ENCODE data around the gene LYRM4. TPM values are rescaled to one million over a fixed set of nuclear protein-coding genes. Genes with fewer than 3 reads are reported as not detected.

LYRM4 gene
- total and polyA plus RNA-seq, 4 donors, result 15.2 to 23.2 (median 19.1) TPM

DNA sequence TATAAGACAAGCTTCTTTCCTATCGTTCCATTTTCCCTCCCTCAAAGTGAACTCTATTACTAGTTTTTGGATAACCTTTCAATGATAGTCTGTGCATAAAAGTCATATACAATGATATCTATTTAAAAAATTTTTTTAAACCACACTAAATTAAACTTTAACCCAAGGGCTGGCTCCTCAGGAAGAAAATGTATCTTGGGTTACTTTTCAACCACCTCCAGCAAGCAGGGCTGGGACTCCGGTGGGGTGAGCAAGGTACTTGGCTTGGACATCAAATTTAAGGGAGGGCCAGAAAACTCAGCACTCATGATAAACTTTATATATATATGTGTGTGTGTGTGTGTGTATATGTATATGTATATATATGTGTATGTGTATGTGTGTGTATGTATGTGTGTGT is 189.5 kb downstream of the LYRM4 start:
- DNase-seq (no peak), ATAC-seq (ENCODE audit: insufficient read depth, low FRiP score) (no peak)
- H3K36me3 ChIP-seq (ENCODE audit: control insufficient read depth in 4 of 4, insufficient read depth in 4 of 4, low read length in 4 of 4), result no peaks in the 10 kb centered on the region
- H3K4me3 ChIP-seq, result no peak overlapping the region
- H3K27me3 ChIP-seq (ENCODE audit: control insufficient read depth in 3 of 3, insufficient read depth in 3 of 3, low read length in 2 of 3), result no peaks in the 10 kb centered on the region
- peaks cover 0 to 9% (median 0%) of the 10 kb centered on the region in 4 donors for H3K9me3 ChIP-seq (ENCODE audit: control insufficient read depth in 4 of 4, insufficient read depth in 3 of 4, low read length in 3 of 4)
- no peak overlapping the region for H3K27ac ChIP-seq (ENCODE audit: low read depth in 1 of 2, low read length in 1 of 2)
- no peak overlapping the region for H3K9ac ChIP-seq (ENCODE audit: insufficient read depth in 1 of 2, low read length in 2 of 2)
- no peak for TF ChIP-seq CTCF (IDR thresholded peaks at IDR 0.05; ENCODE audit: control extremely low read depth, extremely low read depth)
- H3K4me1 ChIP-seq (ENCODE audit: control insufficient read depth in 5 of 5, insufficient read depth in 5 of 5, low read length in 5 of 5), result no peaks in the 10 kb centered on the region
- WGBS, 2 donors, result 82 to 84% methylated on average over 2 of the region's 2 CpGs

- ATAC-seq (ENCODE audit: insufficient read depth, low FRiP score), result no peak
- 93 to 94% methylated on average over 17 of the region's 17 CpGs for WGBS, 2 donors
Measured at GRCh38 chr6:5068153-5068751, 192.5 kb downstream of the LYRM4 start.

GRCh38 chr6:5067305-5067704 is 193.4 kb downstream of the LYRM4 start:
- H3K9me3 ChIP-seq (ENCODE audit: control insufficient read depth in 4 of 4, insufficient read depth in 3 of 4, low read length in 3 of 4), result peaks cover 0 to 9% (median 0%) of the 10 kb centered on the region in 4 donors
- no peaks in the 10 kb centered on the region for H3K36me3 ChIP-seq (ENCODE audit: control insufficient read depth in 4 of 4, insufficient read depth in 4 of 4, low read length in 4 of 4)
- no peak for DNase-seq
- H3K27ac ChIP-seq (ENCODE audit: low read depth in 1 of 2, low read length in 1 of 2), result no peak overlapping the region
- no peak overlapping the region for H3K9ac ChIP-seq (ENCODE audit: insufficient read depth in 1 of 2, low read length in 2 of 2)
- TF ChIP-seq CTCF (IDR thresholded peaks at IDR 0.05; ENCODE audit: control extremely low read depth, extremely low read depth), result no peak
- no peak for ATAC-seq (ENCODE audit: insufficient read depth, low FRiP score)
- no peaks in the 10 kb centered on the region for H3K4me1 ChIP-seq (ENCODE audit: control insufficient read depth in 5 of 5, insufficient read depth in 5 of 5, low read length in 5 of 5)
- H3K27me3 ChIP-seq (ENCODE audit: control insufficient read depth in 3 of 3, insufficient read depth in 3 of 3, low read length in 2 of 3), result no peaks in the 10 kb centered on the region
- no peak overlapping the region for H3K4me3 ChIP-seq
- 98 to 100% methylated on average over 3 of the region's 3 CpGs for WGBS, 2 donors

More at GRCh38 chr6:5068153-5068751, 192.5 kb downstream of the LYRM4 start:
- Histone ChIP-seq H3K9me3 (ENCODE audit: control insufficient read depth in 4 of 4, insufficient read depth in 3 of 4, low read length in 3 of 4) (peaks cover 0 to 9% (median 0%) of the 10 kb centered on the region in 4 donors), H3K9ac (ENCODE audit: insufficient read depth in 1 of 2, low read length in 2 of 2) (no peak overlapping the region), H3K4me1 (ENCODE audit: control insufficient read depth in 5 of 5, insufficient read depth in 5 of 5, low read length in 5 of 5) (no peaks in the 10 kb centered on the region), H3K36me3 (ENCODE audit: control insufficient read depth in 4 of 4, insufficient read depth in 4 of 4, low read length in 4 of 4) (no peaks in the 10 kb centered on the region), H3K27me3 (ENCODE audit: control insufficient read depth in 3 of 3, insufficient read depth in 3 of 3, low read length in 2 of 3) (no peaks in the 10 kb centered on the region), H3K4me3 (no peak overlapping the region), H3K27ac (ENCODE audit: low read depth in 1 of 2, low read length in 1 of 2) (no peak overlapping the region)
- TF ChIP-seq CTCF (IDR thresholded peaks at IDR 0.05; ENCODE audit: control extremely low read depth, extremely low read depth), result no peak
- DNase-seq, result no peak

Measured in lung (tissue), 12 donors.